Lung (tissue), 12 donors: ENCODE results near the gene MX1. TPM values are rescaled to one million over a fixed set of nuclear protein-coding genes. Genes with fewer than 3 reads are reported as not detected.

Experiments
- ATAC-seq: fragments of 200-7000 bp; cut with Tn5 transposase; one replicate; pipeline ENCODE4 v1.9.1; 2020; ENCODE audit warnings: moderate number of reproducible peaks; ENCODE audit not compliant: insufficient read depth, low FRiP score
- DNase-seq, 3 donors: peaks; one replicate each; pipeline ENCODE4 v3.0.0-alpha.2; 2013 to 2017
- H3K27ac ChIP-seq, 2 donors: one replicate each; pipeline ENCODE4 v1.5.1; 2013; ENCODE audit warnings: mild to moderate bottlenecking in 2 of 2, moderate library complexity in 2 of 2, control low read depth in 1 of 2, inconsistent platforms in 1 of 2, low read depth in 1 of 2, low read length in 1 of 2
- H3K27me3 ChIP-seq, 3 donors: one replicate each; pipeline ENCODE4 v1.5.1; 2013; ENCODE audit warnings: low read length in 2 of 3; ENCODE audit not compliant: control insufficient read depth in 3 of 3, insufficient read depth in 3 of 3
- H3K36me3 ChIP-seq, 4 donors: one replicate each; pipeline ENCODE4 v1.5.1; 2013; ENCODE audit warnings: low read length in 4 of 4, mild to moderate bottlenecking in 1 of 4, moderate library complexity in 1 of 4; ENCODE audit not compliant: control insufficient read depth in 4 of 4, insufficient read depth in 4 of 4
- H3K4me1 ChIP-seq, 5 donors: one replicate each; pipeline ENCODE4 v1.5.1; 2013; ENCODE audit warnings: low read length in 5 of 5, mild to moderate bottlenecking in 2 of 5, moderate library complexity in 1 of 5; ENCODE audit not compliant: control insufficient read depth in 5 of 5, insufficient read depth in 5 of 5
- H3K4me3 ChIP-seq: one replicate; pipeline ENCODE4 v1.5.1; 2013; ENCODE audit warnings: mild to moderate bottlenecking, control low read depth, moderate library complexity
- H3K9ac ChIP-seq, 2 donors: one replicate each; pipeline ENCODE4 v1.5.1; 2013; ENCODE audit warnings: low read length in 2 of 2, control low read depth in 1 of 2; ENCODE audit not compliant: insufficient read depth in 1 of 2
- H3K9me3 ChIP-seq, 4 donors: one replicate each; pipeline ENCODE4 v1.5.1; 2013; ENCODE audit warnings: low read length in 3 of 4, mild to moderate bottlenecking in 1 of 4, moderate library complexity in 1 of 4; ENCODE audit not compliant: control insufficient read depth in 4 of 4, insufficient read depth in 3 of 4
- WGBS, 2 donors: extraction: QIAGEN DNeasy Blood & Tissue Kit; methylation state at CpG; one replicate each; pipeline ENCODE4 v1.1.7; 2013; 5-methylcytosine and 5-hydroxymethylcytosine counted together
- polyA plus RNA-seq, 2 donors: library from polyadenylated mRNA; stranded (reverse); fragments of 200-250 nt; gene quantifications; one replicate each; pipeline ENCODE4 v1.2.1, GENCODE V29; 2013
- total RNA-seq, 2 donors: library from RNA; depleted of rRNA in 1 of 2; stranded (reverse); fragments of >200 nt in 1 of 2; gene quantifications; one replicate each; pipeline ENCODE4 v1.2.1, GENCODE V29; 2014 to 2021
- TF ChIP-seq, protein P1 (sequence below): IDR thresholded peaks from 2 replicates; pipeline ENCODE4 v1.5.1; 2012; ENCODE audit warnings: mild to moderate bottlenecking; ENCODE audit errors: control extremely low read depth, extremely low read depth
- donor health status: control.
- donor health status: control.
- donor health status: Bipolar disorder and iron deficiency.
- donor health status: healthy.
- donor health status: DM: yes; HTN: yes; CAD: no.

The MX1 gene
- total and polyA plus RNA-seq, 4 donors = 18.9 to 43.5 (median 31.3) TPM

DNA sequence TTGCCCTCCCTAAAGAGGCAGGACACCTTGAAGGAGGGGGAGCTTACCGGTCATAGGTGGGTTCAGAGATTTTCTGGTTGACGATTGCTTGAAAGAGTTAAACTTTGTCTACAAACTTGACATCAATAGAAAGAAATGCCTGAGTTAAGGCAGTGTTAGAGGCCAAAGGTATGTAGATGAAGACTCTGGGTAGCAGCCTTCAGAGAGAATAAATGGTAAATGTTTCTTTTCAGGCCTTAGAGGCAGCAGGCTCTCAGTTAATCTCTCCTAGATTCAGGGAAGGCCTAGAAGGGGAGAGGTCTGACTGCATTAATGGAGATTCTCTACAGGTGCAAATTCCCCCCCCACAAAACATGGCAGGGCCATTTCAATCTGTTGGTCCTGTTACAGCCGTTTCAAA lies 27.7 kb downstream of the MX1 start:
- peaks cover 0 to 40% (median 6%) of the 10 kb centered on the region in 4 donors for H3K36me3 ChIP-seq
- 61 to 75% methylated on average over 3 of the region's 3 CpGs for WGBS, 2 donors
- DNase-seq = no peak

DNA sequence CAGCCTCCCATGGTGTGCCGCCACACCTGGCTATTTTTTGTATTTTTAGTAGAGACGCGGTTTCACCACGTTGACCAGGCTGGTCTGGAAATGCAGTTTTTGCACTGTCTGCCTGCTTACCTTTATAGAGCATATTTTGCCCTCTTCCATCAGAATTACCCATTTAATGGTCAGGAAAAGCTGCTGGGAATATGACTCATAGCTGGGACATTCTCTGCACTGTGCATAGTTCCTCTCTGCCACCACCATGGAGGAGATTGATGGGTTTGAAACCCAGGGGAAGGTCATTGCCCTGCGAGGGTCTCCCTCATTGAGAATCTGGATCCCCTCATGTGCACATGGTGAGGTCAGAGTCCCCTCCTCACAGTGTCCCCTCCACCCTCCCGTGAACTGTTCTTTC lies 32.1 kb downstream of the MX1 start:
- 91 to 93% methylated on average over 6 of the region's 6 CpGs for WGBS, 2 donors
- no peaks in the 10 kb centered on the region for H3K9me3 ChIP-seq
- no peaks in the 10 kb centered on the region for H3K27me3 ChIP-seq
- H3K36me3 ChIP-seq = peaks cover 0 to 32% (median 1%) of the 10 kb centered on the region in 4 donors
- ATAC-seq (no peak), DNase-seq (no peak)
- H3K4me1 ChIP-seq = no peaks in the 10 kb centered on the region
- no peak overlapping the region for H3K4me3 ChIP-seq
- no peak overlapping the region for H3K9ac ChIP-seq
- TF ChIP-seq, protein P1, sequence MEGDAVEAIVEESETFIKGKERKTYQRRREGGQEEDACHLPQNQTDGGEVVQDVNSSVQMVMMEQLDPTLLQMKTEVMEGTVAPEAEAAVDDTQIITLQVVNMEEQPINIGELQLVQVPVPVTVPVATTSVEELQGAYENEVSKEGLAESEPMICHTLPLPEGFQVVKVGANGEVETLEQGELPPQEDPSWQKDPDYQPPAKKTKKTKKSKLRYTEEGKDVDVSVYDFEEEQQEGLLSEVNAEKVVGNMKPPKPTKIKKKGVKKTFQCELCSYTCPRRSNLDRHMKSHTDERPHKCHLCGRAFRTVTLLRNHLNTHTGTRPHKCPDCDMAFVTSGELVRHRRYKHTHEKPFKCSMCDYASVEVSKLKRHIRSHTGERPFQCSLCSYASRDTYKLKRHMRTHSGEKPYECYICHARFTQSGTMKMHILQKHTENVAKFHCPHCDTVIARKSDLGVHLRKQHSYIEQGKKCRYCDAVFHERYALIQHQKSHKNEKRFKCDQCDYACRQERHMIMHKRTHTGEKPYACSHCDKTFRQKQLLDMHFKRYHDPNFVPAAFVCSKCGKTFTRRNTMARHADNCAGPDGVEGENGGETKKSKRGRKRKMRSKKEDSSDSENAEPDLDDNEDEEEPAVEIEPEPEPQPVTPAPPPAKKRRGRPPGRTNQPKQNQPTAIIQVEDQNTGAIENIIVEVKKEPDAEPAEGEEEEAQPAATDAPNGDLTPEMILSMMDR = no peak
- H3K27ac ChIP-seq = no peak overlapping the region

More for the DNA sequence above, 27.7 kb downstream of the MX1 start:
- Histone ChIP-seq H3K4me3 (no peak overlapping the region), H3K27me3 (no peaks in the 10 kb centered on the region), H3K27ac (no peak overlapping the region), H3K4me1 (no peaks in the 10 kb centered on the region), H3K9ac (no peak overlapping the region), H3K9me3 (no peaks in the 10 kb centered on the region)
- ATAC-seq = no peak
- TF ChIP-seq, protein P1 = no peak

DNA sequence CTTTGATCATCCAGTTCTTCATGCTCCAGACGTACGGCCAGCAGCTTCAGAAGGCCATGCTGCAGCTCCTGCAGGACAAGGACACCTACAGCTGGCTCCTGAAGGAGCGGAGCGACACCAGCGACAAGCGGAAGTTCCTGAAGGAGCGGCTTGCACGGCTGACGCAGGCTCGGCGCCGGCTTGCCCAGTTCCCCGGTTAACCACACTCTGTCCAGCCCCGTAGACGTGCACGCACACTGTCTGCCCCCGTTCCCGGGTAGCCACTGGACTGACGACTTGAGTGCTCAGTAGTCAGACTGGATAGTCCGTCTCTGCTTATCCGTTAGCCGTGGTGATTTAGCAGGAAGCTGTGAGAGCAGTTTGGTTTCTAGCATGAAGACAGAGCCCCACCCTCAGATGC lies 32.5 kb downstream of the MX1 start:
- no peak for DNase-seq
- TF ChIP-seq, protein P1 = no peak
- WGBS, 2 donors = 92% methylated on average over 22 of the region's 22 CpGs

More for the DNA sequence above, 32.5 kb downstream of the MX1 start:
- Histone ChIP-seq H3K9ac (no peak overlapping the region), H3K36me3 (peaks cover 0 to 30% (median 1%) of the 10 kb centered on the region in 4 donors), H3K4me1 (no peaks in the 10 kb centered on the region), H3K9me3 (no peaks in the 10 kb centered on the region), H3K27me3 (no peaks in the 10 kb centered on the region), H3K27ac (no peak overlapping the region), H3K4me3 (no peak overlapping the region)
- ATAC-seq = no peak
